Measurements from ENCODE around the gene ZNF280D.

ZNF280D gene

GRCh38 chr15:56744701-56745683 is 11.7 kb upstream of the ZNF280D start:
- H3K27ac ChIP-seq, result no peak overlapping the region

DNA sequence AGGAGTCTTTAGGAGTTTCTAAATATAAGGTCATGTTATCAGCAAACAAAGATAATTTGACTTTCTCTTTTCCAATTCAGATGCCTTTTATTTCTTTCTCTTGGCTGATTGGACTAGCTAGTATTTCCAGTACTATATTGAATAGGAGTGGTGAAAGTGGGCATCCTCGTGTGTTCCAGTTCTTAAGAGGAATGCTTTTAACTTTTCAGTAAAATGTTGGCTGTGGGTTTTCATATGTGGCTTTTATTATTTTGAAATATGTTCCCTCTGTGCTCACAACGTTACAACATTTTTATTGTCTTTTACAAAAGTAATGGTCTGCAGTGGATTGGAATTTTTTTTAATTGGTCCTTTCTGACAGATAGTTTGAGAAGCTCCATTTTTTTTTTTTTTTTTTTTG is 8.2 kb upstream of the ZNF280D start:
- TF ChIP-seq, protein P1, sequence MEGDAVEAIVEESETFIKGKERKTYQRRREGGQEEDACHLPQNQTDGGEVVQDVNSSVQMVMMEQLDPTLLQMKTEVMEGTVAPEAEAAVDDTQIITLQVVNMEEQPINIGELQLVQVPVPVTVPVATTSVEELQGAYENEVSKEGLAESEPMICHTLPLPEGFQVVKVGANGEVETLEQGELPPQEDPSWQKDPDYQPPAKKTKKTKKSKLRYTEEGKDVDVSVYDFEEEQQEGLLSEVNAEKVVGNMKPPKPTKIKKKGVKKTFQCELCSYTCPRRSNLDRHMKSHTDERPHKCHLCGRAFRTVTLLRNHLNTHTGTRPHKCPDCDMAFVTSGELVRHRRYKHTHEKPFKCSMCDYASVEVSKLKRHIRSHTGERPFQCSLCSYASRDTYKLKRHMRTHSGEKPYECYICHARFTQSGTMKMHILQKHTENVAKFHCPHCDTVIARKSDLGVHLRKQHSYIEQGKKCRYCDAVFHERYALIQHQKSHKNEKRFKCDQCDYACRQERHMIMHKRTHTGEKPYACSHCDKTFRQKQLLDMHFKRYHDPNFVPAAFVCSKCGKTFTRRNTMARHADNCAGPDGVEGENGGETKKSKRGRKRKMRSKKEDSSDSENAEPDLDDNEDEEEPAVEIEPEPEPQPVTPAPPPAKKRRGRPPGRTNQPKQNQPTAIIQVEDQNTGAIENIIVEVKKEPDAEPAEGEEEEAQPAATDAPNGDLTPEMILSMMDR (conservative IDR thresholded peaks at IDR 0.05), result no peak
- H3K27ac ChIP-seq, result no peak overlapping the region

More at GRCh38 chr15:56744701-56745683, 11.7 kb upstream of the ZNF280D start:
- TF ChIP-seq, protein P1 (conservative IDR thresholded peaks at IDR 0.05), result no peak

GRCh38 chr15:56739964-56740640 is 6.8 kb upstream of the ZNF280D start:
- H3K27ac ChIP-seq, result no peak overlapping the region
- TF ChIP-seq, protein P1 (conservative IDR thresholded peaks at IDR 0.05), result 0 out of 2 replicates have a peak, but pooled peaks have one; percentile 5

GRCh38 chr15:56739474-56739873 is 6.2 kb upstream of the ZNF280D start:
- no peak overlapping the region for H3K27ac ChIP-seq
- TF ChIP-seq, protein P1 (conservative IDR thresholded peaks at IDR 0.05), result no peak

GRCh38 chr15:56737791-56738190 is 4.5 kb upstream of the ZNF280D start:
- H3K27ac ChIP-seq, result no peak overlapping the region
- TF ChIP-seq, protein P1 (conservative IDR thresholded peaks at IDR 0.05), result no peak

GRCh38 chr15:56736881-56737707 is 3.8 kb upstream of the ZNF280D start:
- TF ChIP-seq, protein P1 (conservative IDR thresholded peaks at IDR 0.05), result no peak
- H3K27ac ChIP-seq, result no peak overlapping the region

All from VCaP (cell line).